HG02798 (cell line): ENCODE measurements around the gene RAB8B.
"Not testable (repeated sequence)": the region's sequence is repeated elsewhere in the genome, so short reads cannot be mapped to it uniquely, and the experiment has no call there.

Source experiments
- ATAC-seq: cut with Tn5 transposase; IDR thresholded peaks from one replicate; pipeline ENCODE4 v1.9.1; 2021; ENCODE audit warnings: mild to moderate bottlenecking; ENCODE audit not compliant: unreplicated experiment, poor library complexity

The RAB8B gene

GRCh38 chr15:63233667-63234423, 44.4 kb downstream of the RAB8B start:
- no peak for ATAC-seq

- no peak for ATAC-seq
Observed at GRCh38 chr15:63234451-63234870, 45.1 kb downstream of the RAB8B start.

GRCh38 chr15:63236272-63236671, 46.9 kb downstream of the RAB8B start:
- no peak for ATAC-seq

GRCh38 chr15:63237086-63237485, 47.7 kb downstream of the RAB8B start:
- not testable (repeated sequence) for ATAC-seq

GRCh38 chr15:63238171-63238570, 48.8 kb downstream of the RAB8B start:
- no peak for ATAC-seq

GRCh38 chr15:63238796-63239195, 49.4 kb downstream of the RAB8B start:
- ATAC-seq = no peak

- no peak for ATAC-seq
Observed at GRCh38 chr15:63240109-63240508, 50.7 kb downstream of the RAB8B start.

GRCh38 chr15:63241316-63241715, 51.9 kb downstream of the RAB8B start:
- no peak for ATAC-seq

- ATAC-seq = no peak
Observed at GRCh38 chr15:63243101-63243500, 53.7 kb downstream of the RAB8B start.

- no peak for ATAC-seq
Observed at GRCh38 chr15:63243776-63244175, 54.4 kb downstream of the RAB8B start.

- no peak for ATAC-seq
Observed at GRCh38 chr15:63244399-63244798, 55.0 kb downstream of the RAB8B start.

GRCh38 chr15:63244976-63245645, 55.7 kb downstream of the RAB8B start:
- no peak for ATAC-seq

- no peak for ATAC-seq
Observed at GRCh38 chr15:63246691-63247469, 57.5 kb downstream of the RAB8B start.

GRCh38 chr15:63250312-63250965, 61.0 kb downstream of the RAB8B start:
- ATAC-seq = no peak

- ATAC-seq = no peak
Observed at GRCh38 chr15:63251701-63252100, 62.3 kb downstream of the RAB8B start.

GRCh38 chr15:63252292-63252691, 62.9 kb downstream of the RAB8B start:
- ATAC-seq = no peak

GRCh38 chr15:63254991-63255390, 65.6 kb downstream of the RAB8B start:
- ATAC-seq = no peak

GRCh38 chr15:63255489-63255990, 66.1 kb downstream of the RAB8B start:
- ATAC-seq = no peak

- no peak for ATAC-seq
Observed at GRCh38 chr15:63256433-63257274, 67.2 kb downstream of the RAB8B start.

GRCh38 chr15:63258658-63259057, 69.3 kb downstream of the RAB8B start:
- ATAC-seq = no peak
